ENCODE data around the gene NRROS. TPM values are rescaled to one million over a fixed set of nuclear protein-coding genes. Genes with fewer than 3 reads are reported as not detected.
"Not testable (repeated sequence)": the region's sequence is repeated elsewhere in the genome, so short reads cannot be mapped to it uniquely, and the experiment has no call there.

NRROS gene
- total RNA-seq, 1 donor from 2014 or later, result 4.2 TPM

- no peak for DNase-seq (ENCODE audit: low spot score)
Observed at GRCh38 chr3:196624907-196625306, 14.6 kb upstream of the NRROS start.

GRCh38 chr3:196625331-196625730 is 14.2 kb upstream of the NRROS start:
- DNase-seq (ENCODE audit: low spot score), result no peak

- DNase-seq (ENCODE audit: low spot score), result no peak
Observed at GRCh38 chr3:196627918-196628231, 11.6 kb upstream of the NRROS start.

GRCh38 chr3:196629228-196629627 is 10.3 kb upstream of the NRROS start:
- DNase-seq (ENCODE audit: low spot score), result no peak

- no peak for DNase-seq (ENCODE audit: low spot score)
Observed at GRCh38 chr3:196631682-196632045, 7.8 kb upstream of the NRROS start.

- DNase-seq (ENCODE audit: low spot score), result peak; percentile 85
Observed at GRCh38 chr3:196632046-196632751, 7.3 kb upstream of the NRROS start.

GRCh38 chr3:196633555-196634151 is 5.8 kb upstream of the NRROS start:
- DNase-seq (ENCODE audit: low spot score), result no peak

GRCh38 chr3:196634224-196634623 is 5.3 kb upstream of the NRROS start:
- no peak for DNase-seq (ENCODE audit: low spot score)

GRCh38 chr3:196634829-196635228 is 4.7 kb upstream of the NRROS start:
- no peak for DNase-seq (ENCODE audit: low spot score)

GRCh38 chr3:196636369-196637349 is 2.8 kb upstream of the NRROS start:
- no peak for DNase-seq (ENCODE audit: low spot score)

- DNase-seq (ENCODE audit: low spot score), result not testable (repeated sequence)
Observed at GRCh38 chr3:196637941-196638340, 1.6 kb upstream of the NRROS start.

GRCh38 chr3:196638861-196639482 is 522 bp upstream of the NRROS start:
- no peak for DNase-seq (ENCODE audit: low spot score)

- DNase-seq (ENCODE audit: low spot score), result no peak
Observed at GRCh38 chr3:196640297-196641018, 964 bp downstream of the NRROS start.

GRCh38 chr3:196641333-196642054 is 2.0 kb downstream of the NRROS start:
- DNase-seq (ENCODE audit: low spot score), result no peak

- DNase-seq (ENCODE audit: low spot score), result no peak
Observed at GRCh38 chr3:196642434-196642833, 2.9 kb downstream of the NRROS start.

- DNase-seq (ENCODE audit: low spot score), result no peak
Observed at GRCh38 chr3:196643201-196643749, 3.8 kb downstream of the NRROS start.

- no peak for DNase-seq (ENCODE audit: low spot score)
Observed at GRCh38 chr3:196643761-196644160, 4.3 kb downstream of the NRROS start.

- no peak for DNase-seq (ENCODE audit: low spot score)
Observed at GRCh38 chr3:196645096-196645495, 5.6 kb downstream of the NRROS start.

GRCh38 chr3:196645897-196646665 is 6.6 kb downstream of the NRROS start:
- no peak for DNase-seq (ENCODE audit: low spot score)
